NCI-H526 (cell line): ENCODE data around the gene KCNQ1.
"Not testable (repeated sequence)": the region's sequence is repeated elsewhere in the genome, so short reads cannot be mapped to it uniquely, and the experiment has no call there.

Source experiments
- DNase-seq, 2 experiments: peaks; one replicate each; lab custom pipeline; 2025; lab: John Stamatoyannopoulos, UW

KCNQ1 gene

GRCh38 chr11:2590131-2590964 is 145.5 kb downstream of the KCNQ1 start:
- no peak for DNase-seq

- DNase-seq: no peak
Measured at GRCh38 chr11:2590965-2591754, 146.4 kb downstream of the KCNQ1 start.

DNA sequence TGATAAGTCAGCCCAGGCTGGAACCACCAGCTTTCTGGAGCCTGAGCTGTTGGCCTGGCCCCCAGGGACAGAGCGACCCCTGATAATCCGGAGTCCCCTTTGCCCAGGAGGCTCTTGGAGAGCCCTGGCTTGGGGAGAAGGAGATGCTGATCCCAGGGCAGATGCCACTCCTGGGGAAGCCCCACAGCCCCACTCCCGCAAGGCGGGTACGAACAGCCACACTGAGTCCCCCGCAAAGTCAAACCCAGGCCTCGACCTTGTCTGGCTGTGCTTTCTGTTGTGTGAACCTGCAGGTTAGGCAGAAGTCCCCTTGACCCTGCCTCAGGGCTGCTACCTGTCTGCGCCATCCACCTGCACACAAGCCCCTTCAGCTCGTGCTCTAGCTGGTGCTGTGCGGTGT is 147.0 kb downstream of the KCNQ1 start:
- no peak for DNase-seq

DNA sequence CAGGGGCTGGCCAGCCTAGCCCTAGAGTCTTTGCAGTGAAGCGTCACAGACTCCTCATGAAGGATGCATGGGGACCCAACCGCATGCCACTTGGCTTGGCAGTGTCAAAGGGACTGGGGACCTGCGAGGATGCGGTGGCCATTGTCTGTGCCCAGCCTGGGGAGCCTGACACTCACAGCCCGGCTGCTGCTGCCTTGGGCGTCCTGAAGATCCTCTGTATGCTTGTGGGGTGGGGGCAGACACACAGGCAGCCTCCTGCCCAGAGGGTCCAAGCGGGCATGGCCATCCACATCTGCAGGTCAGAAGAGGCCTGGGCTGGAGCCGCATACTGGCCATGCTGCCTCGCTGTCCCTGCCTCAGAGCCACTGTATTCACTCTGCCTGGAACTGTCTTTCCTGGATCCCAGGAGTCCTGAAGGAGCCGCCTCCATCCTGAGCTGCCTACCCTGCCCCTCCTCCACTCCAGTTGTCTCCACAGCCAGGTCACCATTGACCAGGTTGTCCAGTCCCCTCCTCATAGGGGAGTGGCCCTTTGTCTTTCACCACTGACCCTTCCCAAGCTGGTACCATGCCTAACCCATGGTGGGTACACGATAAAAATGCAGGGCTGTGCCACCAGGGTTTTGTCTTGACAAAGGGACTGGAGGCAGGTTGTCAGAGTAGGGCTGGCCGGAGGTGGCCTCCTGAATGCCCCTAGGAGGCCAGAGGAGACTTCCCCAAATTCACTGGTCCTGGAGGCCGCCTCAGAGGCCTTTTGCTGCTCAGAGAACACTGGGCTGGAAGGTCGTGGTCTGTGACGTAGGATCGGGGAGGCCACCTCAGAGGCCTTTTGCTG is 148.0 kb downstream of the KCNQ1 start:
- no peak for DNase-seq

- no peak for DNase-seq
Measured at GRCh38 chr11:2593393-2593950, 148.7 kb downstream of the KCNQ1 start.

GRCh38 chr11:2594267-2594666 is 149.5 kb downstream of the KCNQ1 start:
- DNase-seq: no peak

- DNase-seq: no peak
Measured at GRCh38 chr11:2595204-2595603, 150.4 kb downstream of the KCNQ1 start.

GRCh38 chr11:2599561-2600189 is 154.9 kb downstream of the KCNQ1 start:
- DNase-seq: no peak

GRCh38 chr11:2609345-2609744 is 164.5 kb downstream of the KCNQ1 start:
- no peak for DNase-seq

DNA sequence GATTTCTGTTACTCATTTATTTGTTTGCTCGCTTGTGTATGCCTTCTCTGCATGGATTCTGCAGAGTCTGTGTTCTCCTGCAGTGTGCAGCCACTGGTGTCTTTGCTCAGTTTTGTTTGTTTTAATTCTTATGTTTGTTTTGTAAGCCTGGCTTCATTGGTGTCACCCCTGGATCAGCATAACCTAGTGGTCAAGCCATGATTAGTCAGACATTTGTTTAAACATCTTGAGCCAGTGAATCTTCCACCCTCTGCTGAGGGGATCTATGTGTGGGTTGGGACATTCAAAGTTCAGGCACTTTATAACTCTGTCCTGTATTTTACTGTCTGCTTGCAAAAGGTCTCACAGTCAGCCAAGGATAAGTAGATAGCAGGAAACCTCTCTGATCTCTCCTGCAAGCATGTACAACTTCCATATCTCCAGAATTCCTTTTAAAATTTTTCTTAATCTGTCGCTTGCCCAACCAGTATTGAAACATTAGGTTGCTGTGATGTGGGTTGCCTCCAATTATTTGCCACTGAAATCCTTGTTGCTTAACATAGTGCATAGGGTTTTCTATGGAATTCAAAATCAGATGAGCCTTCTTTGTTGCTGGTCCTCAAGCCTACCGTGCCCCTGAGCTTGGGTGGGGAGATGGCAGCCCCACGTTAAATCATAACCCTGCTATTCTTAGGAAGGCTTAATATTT is 168.2 kb downstream of the KCNQ1 start:
- DNase-seq: no peak

- DNase-seq: no peak
Measured at GRCh38 chr11:2621894-2622293, 177.1 kb downstream of the KCNQ1 start.

DNA sequence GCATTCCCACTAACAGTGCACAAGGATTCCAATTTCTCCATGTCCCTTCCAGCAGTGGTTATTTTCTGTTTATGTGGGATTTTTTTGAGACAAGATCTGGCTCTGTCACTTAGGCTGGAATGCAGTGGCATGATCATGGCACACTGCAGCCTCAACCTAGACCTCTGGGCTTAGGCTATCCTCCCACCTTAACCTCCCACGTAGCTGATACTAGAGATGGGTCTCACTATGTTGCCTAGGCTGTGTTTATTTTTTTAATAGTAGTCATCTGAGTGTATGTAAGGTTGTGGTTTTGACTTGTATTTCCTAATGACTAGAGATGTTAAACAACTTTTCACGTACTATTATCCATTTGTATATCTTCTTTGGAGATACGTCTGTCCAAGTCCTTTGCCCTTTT is 180.4 kb downstream of the KCNQ1 start:
- DNase-seq: no peak

DNA sequence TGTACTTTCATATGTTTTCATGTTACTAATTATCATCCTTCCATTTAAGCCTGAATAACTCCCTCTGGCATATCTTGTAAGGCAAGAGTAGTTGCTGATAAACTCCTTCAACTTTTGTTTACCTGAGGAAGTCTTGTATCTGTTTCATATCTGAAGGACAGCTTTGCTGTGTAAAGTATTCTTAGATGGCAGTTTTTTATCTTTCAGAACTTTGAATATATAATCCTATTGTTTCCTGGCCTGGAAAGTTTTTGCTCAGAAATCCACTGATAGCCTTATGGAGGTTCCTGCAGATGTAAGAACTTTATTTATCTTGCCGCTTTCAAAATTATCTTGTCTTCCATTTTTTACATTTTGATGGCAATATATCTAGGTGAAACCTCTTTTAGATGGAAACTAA is 185.9 kb downstream of the KCNQ1 start:
- no peak for DNase-seq

DNA sequence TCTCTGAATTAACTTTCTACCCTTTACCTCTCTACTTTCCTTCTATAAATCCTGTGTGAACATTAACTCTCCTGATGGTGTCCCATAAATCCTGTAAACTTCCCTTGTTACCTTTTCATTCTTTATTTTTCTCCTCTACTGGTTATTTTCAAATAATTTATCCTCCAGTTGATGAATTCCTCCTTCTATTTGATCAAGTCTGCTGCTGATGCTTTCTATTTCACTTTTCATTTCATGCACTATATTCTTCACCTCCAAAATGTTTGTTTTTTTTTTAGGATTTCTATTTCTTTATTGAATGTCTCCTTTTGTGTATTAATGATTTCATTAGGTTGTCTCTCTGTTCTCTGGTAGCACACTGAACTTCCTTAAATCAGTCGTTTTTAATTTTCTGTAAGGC is 186.4 kb downstream of the KCNQ1 start:
- no peak for DNase-seq

DNA sequence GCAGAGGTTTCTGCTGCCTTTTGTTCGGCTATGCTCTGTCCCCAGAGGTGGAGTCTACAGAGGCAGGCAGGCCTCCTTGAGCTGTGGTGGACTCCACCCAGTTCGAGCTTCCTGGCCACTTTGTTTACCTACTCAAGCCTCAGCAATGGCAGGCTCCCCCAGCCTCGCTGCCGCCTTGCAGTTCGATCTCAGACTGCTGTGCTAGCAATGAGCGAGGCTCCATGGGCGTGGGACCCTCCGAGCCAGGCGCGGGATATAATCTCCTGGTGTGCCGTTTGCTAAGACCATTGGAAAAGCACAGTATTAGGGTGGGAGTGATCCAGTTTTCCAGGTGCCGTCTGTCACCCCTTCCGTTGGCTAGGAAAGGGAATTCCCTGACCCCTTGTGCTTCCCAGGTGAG is 195.0 kb downstream of the KCNQ1 start:
- DNase-seq: not testable (repeated sequence)

DNA sequence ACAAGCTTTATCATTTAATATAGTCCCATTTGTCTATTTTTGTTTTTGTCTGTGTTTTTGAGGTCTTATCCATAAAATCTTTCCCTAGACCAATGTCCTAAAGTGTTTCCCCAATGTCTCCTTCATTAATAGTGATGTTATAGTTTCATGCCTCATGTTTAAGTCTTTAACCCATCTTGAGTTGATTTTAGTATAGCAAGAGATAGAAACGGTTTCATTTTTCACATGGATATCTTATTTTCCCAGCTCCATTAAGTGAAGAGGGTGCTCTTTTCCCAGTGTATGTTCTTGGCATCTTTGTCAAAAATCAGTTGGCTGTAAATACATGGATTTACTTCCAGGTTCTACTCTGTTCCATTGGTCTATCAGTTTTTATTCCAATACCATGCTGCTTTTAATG is 196.8 kb downstream of the KCNQ1 start:
- DNase-seq: no peak

DNA sequence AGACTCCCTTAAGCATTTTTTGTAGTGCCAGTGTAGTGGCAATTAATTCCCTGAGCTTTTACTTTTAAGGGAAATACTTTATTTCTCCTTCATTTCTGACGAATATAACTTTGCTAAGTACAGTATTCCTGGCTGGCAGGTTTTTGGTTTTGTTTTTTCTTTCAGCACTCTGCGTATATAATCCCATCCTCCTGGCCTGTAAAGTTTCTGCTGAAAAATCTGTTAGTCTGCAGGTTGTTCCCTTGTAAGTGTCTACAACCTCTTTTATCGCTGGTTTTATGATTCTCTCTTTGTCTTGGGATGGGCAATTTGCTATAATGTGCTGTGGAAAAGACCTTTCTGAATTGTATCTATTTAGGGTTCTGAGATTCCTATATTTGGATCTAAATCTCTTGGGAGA is 198.9 kb downstream of the KCNQ1 start:
- no peak for DNase-seq

- no peak for DNase-seq
Measured at GRCh38 chr11:2644844-2645778, 200.3 kb downstream of the KCNQ1 start.

- DNase-seq: no peak
Measured at GRCh38 chr11:2645779-2646118, 200.9 kb downstream of the KCNQ1 start.

DNA sequence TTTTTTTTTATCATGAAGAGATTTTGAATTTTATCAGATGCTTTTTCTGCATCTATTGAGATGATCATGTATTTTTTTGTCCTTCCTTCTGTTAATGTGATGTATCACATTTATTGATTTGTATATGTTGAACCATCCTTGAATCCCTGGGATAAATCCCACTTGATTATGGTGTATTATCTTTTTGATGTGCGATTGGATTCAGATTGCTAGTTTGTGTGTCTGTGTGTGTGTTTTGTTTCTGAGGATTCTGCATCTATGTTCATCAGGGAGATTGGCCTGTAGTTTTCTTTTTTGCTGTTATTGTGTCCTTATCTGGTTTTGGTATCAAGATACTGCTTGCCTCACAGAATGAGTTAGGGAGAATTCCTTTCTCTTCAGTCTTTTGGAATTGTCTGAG is 202.4 kb downstream of the KCNQ1 start:
- DNase-seq: no peak
